Effector memory CD8-positive, alpha-beta T cell (primary cell): Measurements from ENCODE around the gene RASL11A.
"Not testable (repeated sequence)": the region's sequence is repeated elsewhere in the genome, so short reads cannot be mapped to it uniquely, and the experiment has no call there.

Experiments
- ATAC-seq: fragments of 150-1000 bp; cut with Tn5 transposase; replicated peaks from 2 replicates; pipeline ENCODE4 v1.10.0; 2021; ENCODE audit warnings: mild to moderate bottlenecking, moderate library complexity
- DNase-seq, 3 experiments: peaks; one replicate each; pipeline ENCODE4 v3.0.0; 2021
- H3K27ac Mint-ChIP-seq, 2 donors: one replicate each; pipeline ENCODE4 v1.8.0; 2022; ENCODE audit warnings: mild to moderate bottlenecking in 2 of 2, mixed read lengths in 2 of 2, moderate library complexity in 2 of 2
- H3K27me3 Mint-ChIP-seq, 2 donors: one replicate each; pipeline ENCODE4 v1.8.0; 2022; ENCODE audit warnings: mixed read lengths in 2 of 2
- H3K36me3 Mint-ChIP-seq: one replicate; pipeline ENCODE4 v1.8.0; 2022; ENCODE audit warnings: mild to moderate bottlenecking, moderate library complexity, mixed read lengths; ENCODE audit not compliant: insufficient read depth
- H3K4me1 Mint-ChIP-seq, 2 donors: one replicate each; pipeline ENCODE4 v1.8.0; 2022; ENCODE audit warnings: low read depth in 2 of 2, mixed read lengths in 2 of 2
- H3K4me3 Mint-ChIP-seq, 2 donors: one replicate each; pipeline ENCODE4 v1.8.0; 2022; ENCODE audit warnings: mild to moderate bottlenecking in 2 of 2, mixed read lengths in 2 of 2, moderate library complexity in 2 of 2
- H3K9me3 Mint-ChIP-seq, 2 donors: one replicate each; pipeline ENCODE4 v1.8.0; 2022; ENCODE audit warnings: mixed read lengths in 2 of 2
- total RNA-seq, 9 experiments: gene quantifications; one replicate each; lab custom pipeline; 2026; lab: John Stamatoyannopoulos, UW

The RASL11A gene
- 0.23 to 8.3 (median 2.4) reads per million in 9 experiments for total RNA-seq

DNA sequence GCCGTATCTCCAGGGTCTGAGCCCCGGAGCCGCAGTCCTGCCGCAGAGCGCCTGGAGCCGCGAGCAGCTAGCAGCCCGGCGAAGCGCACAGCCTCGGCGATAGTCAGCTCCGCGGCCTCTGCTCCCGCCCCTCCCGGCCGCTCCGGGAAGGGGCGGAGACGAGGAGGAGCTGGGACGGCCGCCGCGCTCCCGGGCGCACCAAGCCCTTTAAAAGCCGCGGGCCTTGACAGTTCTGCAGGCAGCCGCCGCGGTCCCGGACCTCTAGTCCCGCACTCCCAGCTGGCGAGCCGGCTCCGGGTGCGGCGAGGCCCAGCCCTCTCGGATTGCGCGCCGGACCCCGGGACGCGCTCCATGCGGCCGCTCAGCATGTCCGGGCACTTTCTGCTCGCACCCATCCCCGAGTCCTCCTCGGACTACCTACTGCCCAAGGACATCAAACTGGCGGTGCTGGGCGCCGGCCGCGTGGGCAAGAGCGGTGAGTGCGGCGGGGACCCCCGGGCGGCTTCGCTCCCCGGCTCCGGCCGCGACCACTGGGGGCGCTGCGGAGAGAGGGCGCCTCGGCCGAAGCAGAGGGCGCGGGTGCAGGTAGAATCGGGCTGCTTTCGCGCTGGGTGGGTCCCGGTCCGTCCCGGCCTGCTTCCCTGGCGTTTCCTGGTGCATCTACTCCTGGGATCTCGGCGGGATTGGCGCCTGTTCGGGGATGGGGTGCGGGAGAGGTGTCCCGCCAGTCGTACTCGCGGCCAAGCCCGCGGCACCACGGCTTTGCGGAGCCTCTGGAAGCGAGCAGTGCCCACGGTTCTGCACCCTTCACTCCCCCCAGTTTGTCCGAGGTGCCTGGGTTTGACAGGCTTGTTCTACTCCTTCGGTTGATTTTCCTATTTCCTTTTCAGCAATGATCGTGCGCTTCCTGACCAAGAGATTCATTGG lies at the start of gene RASL11A:
TSS of gene RASL11A (plus strand) at position 237 of the 927 bp plus-strand sequence. CDS start at position 352, 115 bp downstream.
- Mint-ChIP-seq H3K4me3 (peak within 1 kb of the TSS; percentile 84 to 85), H3K27ac (peak within 1 kb of the TSS; percentile 59 to 86), H3K27me3 (peaks cover 24 to 34% of the 10 kb centered on the region in 2 donors)

DNA sequence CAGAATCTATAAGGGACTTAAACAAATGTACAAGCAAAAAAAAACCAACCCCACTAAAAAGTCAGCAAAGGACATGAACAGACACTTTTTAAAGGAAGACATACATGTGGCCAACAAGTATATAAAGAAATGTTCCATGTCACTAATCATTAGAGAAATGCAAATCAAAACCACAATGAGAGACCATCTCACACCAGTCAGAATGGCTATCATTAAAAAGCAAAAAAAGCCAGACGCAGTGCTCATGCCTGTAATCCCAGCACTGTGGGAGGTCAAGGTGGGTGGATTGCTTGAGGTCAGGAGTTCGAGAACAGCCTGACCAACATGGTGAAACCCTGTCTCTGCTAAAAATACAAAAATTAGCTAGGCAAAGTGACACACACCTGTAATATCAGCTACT lies 48.5 kb upstream of the RASL11A start:
- H3K4me3 Mint-ChIP-seq, ATAC-seq, H3K9me3 Mint-ChIP-seq, H3K36me3 Mint-ChIP-seq, H3K4me1 Mint-ChIP-seq, DNase-seq, H3K27ac Mint-ChIP-seq: not testable (repeated sequence)
- H3K27me3 Mint-ChIP-seq, result peaks cover 36 to 46% of the 10 kb centered on the region in 2 donors

More for the DNA sequence above, at the start of gene RASL11A:
- DNase-seq (peak; percentile 68 to 75 (median 73)), ATAC-seq (peak; percentile 92)
- H3K36me3 Mint-ChIP-seq, result peaks cover 8% of the 10 kb centered on the region
- peaks cover 9 to 13% of the 10 kb centered on the region in 2 donors for H3K4me1 Mint-ChIP-seq
- no peaks in the 10 kb centered on the region for H3K9me3 Mint-ChIP-seq

DNA sequence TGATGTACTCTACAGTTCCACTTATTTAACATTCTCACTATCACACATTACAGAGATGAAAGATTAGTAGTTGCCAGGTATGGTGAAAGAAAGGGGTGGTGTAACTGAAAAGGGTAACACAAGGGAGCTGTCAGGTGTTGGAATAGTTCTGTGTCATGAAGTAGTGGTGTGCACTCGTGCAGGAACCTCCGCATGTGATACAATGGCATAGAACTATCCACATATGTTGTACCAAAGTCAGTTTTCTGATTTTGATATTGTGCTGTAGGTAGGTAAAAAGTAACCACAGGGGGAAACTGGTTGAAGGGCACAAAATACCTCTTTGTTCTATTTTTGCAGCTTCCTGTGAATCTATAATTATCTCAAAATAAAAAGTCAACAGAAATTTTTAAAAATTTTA lies 43.6 kb upstream of the RASL11A start:
- ATAC-seq, result no peak
- H3K27ac Mint-ChIP-seq, result no peak overlapping the region
- H3K9me3 Mint-ChIP-seq, result peaks cover 0 to 1% of the 10 kb centered on the region in 2 donors
- no peaks in the 10 kb centered on the region for H3K4me1 Mint-ChIP-seq
- H3K27me3 Mint-ChIP-seq, result peaks cover 22 to 40% of the 10 kb centered on the region in 2 donors
- no peaks in the 10 kb centered on the region for H3K36me3 Mint-ChIP-seq
- DNase-seq, result no peak
- no peak overlapping the region for H3K4me3 Mint-ChIP-seq

DNA sequence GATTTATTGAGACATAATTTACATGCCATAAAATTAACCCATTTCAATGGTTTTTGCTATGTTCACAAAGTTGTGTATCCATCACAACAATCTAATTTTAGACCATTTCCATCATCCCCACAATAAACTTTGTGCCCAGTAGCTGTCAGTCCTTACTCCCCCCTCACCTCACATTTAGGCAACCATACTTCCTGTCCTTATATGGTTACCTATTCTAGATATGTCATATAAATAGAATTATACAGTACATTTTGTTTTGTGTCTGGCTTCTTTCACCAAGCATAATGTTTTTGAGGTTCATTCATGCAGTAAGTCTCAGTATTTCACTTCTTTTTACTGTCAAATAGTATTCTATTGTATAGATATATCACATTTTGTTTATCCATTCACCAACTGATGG lies 42.5 kb upstream of the RASL11A start:
- H3K4me3 Mint-ChIP-seq, result no peak overlapping the region
- no peak overlapping the region for H3K27ac Mint-ChIP-seq
- peaks cover 0 to 2% of the 10 kb centered on the region in 2 donors for H3K9me3 Mint-ChIP-seq
- no peaks in the 10 kb centered on the region for H3K36me3 Mint-ChIP-seq
- H3K4me1 Mint-ChIP-seq, result no peaks in the 10 kb centered on the region
- H3K27me3 Mint-ChIP-seq, result peaks cover 17 to 34% of the 10 kb centered on the region in 2 donors
- DNase-seq (no peak), ATAC-seq (no peak)

DNA sequence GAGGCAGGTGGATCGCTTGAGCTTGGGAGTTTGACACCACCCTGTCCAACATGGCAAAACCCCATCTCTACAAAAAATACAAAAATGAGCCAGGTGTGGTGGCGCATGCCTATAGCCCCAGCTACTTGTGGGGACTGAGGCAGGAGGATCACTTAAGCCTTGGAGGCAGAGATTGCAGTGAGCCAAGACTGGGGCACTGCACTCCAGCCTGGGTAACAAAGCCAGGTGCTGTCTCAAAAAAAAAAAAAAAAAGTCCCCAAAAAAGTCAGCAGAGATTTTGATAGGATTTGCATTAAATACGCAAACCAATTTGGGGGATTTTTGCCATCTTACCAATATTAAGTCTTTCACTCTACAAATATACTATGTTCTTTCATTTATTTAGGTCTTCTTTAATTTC lies 41.0 kb upstream of the RASL11A start:
- ATAC-seq, result no peak
- H3K4me1 Mint-ChIP-seq, result no peaks in the 10 kb centered on the region
- H3K4me3 Mint-ChIP-seq, result no peak overlapping the region
- H3K27me3 Mint-ChIP-seq, result peaks cover 10 to 22% of the 10 kb centered on the region in 2 donors
- H3K36me3 Mint-ChIP-seq, result no peaks in the 10 kb centered on the region
- DNase-seq, result no peak
- H3K9me3 Mint-ChIP-seq, result peaks cover 0 to 2% of the 10 kb centered on the region in 2 donors
- no peak overlapping the region for H3K27ac Mint-ChIP-seq

- no peak overlapping the region for H3K27ac Mint-ChIP-seq
- H3K4me3 Mint-ChIP-seq, result no peak overlapping the region
- H3K36me3 Mint-ChIP-seq, result no peaks in the 10 kb centered on the region
- DNase-seq (no peak), ATAC-seq (no peak)
- no peaks in the 10 kb centered on the region for H3K4me1 Mint-ChIP-seq
- H3K9me3 Mint-ChIP-seq, result peaks cover 0 to 2% of the 10 kb centered on the region in 2 donors
- no peaks in the 10 kb centered on the region for H3K27me3 Mint-ChIP-seq
Measured at GRCh38 chr13:27233964-27234363, 36.7 kb upstream of the RASL11A start.

DNA sequence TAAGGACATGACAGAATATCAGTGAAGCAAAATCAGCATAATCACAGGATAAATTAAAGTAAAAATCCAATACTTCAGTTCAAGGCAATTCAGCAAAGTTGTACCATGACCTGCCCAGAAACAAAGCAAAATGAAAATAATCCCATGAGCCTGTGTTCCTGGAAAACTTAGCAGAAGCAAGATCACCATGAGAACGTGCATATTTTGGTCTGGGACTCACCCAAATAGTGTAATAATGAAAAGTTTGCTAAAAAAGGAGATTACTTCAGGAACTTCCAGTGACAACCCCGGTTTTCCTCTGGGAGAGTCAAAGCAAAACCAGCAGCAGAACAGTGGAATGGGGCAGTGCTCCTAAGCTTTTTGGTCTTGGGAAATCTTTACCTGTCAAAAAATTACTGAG lies 34.2 kb upstream of the RASL11A start:
- no peaks in the 10 kb centered on the region for H3K27me3 Mint-ChIP-seq
- DNase-seq, result no peak
- no peak for ATAC-seq
- no peaks in the 10 kb centered on the region for H3K36me3 Mint-ChIP-seq
- H3K9me3 Mint-ChIP-seq, result peaks cover 0 to 2% of the 10 kb centered on the region in 2 donors
- H3K27ac Mint-ChIP-seq, result no peak overlapping the region
- H3K4me1 Mint-ChIP-seq, result no peaks in the 10 kb centered on the region
- no peak overlapping the region for H3K4me3 Mint-ChIP-seq

GRCh38 chr13:27242702-27243101 lies 27.9 kb upstream of the RASL11A start:
- no peaks in the 10 kb centered on the region for H3K4me1 Mint-ChIP-seq
- H3K27ac Mint-ChIP-seq, result no peak overlapping the region
- H3K36me3 Mint-ChIP-seq, result no peaks in the 10 kb centered on the region
- no peaks in the 10 kb centered on the region for H3K27me3 Mint-ChIP-seq
- no peak overlapping the region for H3K4me3 Mint-ChIP-seq
- no peak for ATAC-seq
- H3K9me3 Mint-ChIP-seq, result no peaks in the 10 kb centered on the region
- no peak for DNase-seq

DNA sequence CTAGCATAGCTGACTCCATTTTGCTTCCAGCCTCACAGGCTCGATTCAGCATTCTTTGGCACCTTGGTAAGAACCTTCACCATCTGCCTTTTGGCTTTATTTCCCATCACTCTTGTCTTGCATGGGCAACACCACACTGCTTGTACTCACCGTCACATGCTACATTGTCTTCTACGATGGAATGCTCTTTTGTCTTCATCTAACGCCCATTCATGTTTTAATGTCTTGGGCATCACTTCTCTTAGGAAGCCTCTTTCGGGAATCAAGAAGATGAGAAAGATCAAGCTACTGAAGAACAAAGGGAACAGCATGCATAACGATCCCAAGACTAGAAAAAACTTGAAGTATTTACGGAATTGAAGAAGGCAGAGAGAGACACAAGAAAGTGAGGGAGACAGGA lies 25.0 kb upstream of the RASL11A start:
- H3K27ac Mint-ChIP-seq, result no peak overlapping the region
- ATAC-seq (no peak), DNase-seq (no peak)
- H3K27me3 Mint-ChIP-seq, result no peaks in the 10 kb centered on the region
- H3K9me3 Mint-ChIP-seq, result no peaks in the 10 kb centered on the region
- no peak overlapping the region for H3K4me3 Mint-ChIP-seq
- H3K4me1 Mint-ChIP-seq, result peaks cover 0 to 3% of the 10 kb centered on the region in 2 donors
- H3K36me3 Mint-ChIP-seq, result no peaks in the 10 kb centered on the region

DNA sequence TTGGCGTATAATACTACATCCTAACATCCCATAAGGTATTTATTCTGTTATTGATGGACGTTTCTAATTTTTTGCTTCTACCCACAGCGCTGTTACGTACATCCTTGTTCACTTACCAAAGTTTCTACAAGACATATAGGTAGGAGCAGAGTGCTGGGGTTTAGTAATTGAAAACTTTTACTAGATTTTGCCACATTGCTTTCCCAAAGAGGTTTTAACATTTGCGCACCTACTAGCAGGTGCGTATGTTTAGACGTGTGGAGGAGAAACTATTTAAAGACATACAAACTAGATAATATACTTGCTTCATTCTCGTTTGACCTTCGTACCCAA lies 19.8 kb upstream of the RASL11A start:
- ATAC-seq (peak; percentile 20), DNase-seq (no peak)
- H3K4me3 Mint-ChIP-seq, result peak overlapping the region; percentile 94 to 96
- peak overlapping the region; percentile 100 for H3K27ac Mint-ChIP-seq
- H3K36me3 Mint-ChIP-seq, result peaks cover 45% of the 10 kb centered on the region
- no peaks in the 10 kb centered on the region for H3K9me3 Mint-ChIP-seq
- no peaks in the 10 kb centered on the region for H3K27me3 Mint-ChIP-seq
- peaks cover 30 to 40% of the 10 kb centered on the region in 2 donors for H3K4me1 Mint-ChIP-seq

GRCh38 chr13:27251166-27252091 lies 19.2 kb upstream of the RASL11A start, which contains the start of gene RPL21:
TSS of gene RPL21 (plus strand) at chr13:27251558. CDS start at chr13:27253777, 2,219 bp downstream.
- Mint-ChIP-seq H3K4me3 (peak within 1 kb of the TSS; percentile 94 to 96), H3K36me3 (peaks cover 50% of the 10 kb centered on the region), H3K4me1 (peaks cover 30 to 40% of the 10 kb centered on the region in 2 donors), H3K27ac (peak within 1 kb of the TSS; percentile 100), H3K9me3 (no peaks in the 10 kb centered on the region), H3K27me3 (no peaks in the 10 kb centered on the region)
- ATAC-seq, result peak; percentile 92
- peak; percentile 88 to 97 (median 90) for DNase-seq

DNA sequence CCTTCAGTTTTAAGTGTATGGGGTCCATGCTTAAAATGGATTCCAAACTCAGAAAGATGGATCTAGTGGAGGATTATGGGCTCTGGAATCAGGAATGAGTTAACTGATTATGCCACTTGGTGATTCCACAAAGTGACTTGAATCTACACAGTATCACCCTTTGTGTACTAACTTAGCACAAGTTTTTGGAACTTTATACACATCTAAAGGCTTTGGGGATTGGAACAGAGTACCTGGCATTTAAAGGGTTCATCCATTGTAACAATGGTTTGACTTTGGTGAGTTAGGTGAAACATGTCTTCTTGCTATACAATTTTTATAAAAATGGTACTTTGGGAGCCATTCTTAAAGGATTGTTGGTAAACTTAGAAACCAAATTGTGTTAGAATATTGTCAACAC lies 18.2 kb upstream of the RASL11A start:
- Mint-ChIP-seq H3K4me1 (peaks cover 30 to 40% of the 10 kb centered on the region in 2 donors), H3K4me3 (peak overlapping the region; percentile 94 to 96), H3K36me3 (peaks cover 61% of the 10 kb centered on the region), H3K27me3 (no peaks in the 10 kb centered on the region), H3K9me3 (no peaks in the 10 kb centered on the region), H3K27ac (peak overlapping the region; percentile 100)
- DNase-seq, result no peak
- ATAC-seq, result no peak

DNA sequence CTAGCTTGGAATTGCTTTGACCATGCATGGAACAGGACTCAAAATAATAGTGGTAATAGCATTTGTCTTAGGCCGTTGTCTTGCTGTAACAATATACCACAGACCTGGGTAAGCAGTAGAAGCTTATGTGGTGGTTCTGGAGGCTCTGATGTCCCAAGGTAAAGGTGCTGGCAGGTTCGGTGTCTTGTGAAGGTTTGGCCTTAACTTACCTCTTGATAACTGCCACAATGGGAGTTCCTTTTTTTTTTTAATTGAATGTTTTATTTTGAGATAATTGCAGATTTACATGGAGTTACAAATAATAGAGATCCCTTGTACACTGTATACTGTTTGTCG lies 13.4 kb upstream of the RASL11A start:
- Mint-ChIP-seq H3K4me3 (no peak overlapping the region), H3K36me3 (peaks cover 67% of the 10 kb centered on the region), H3K4me1 (peaks cover 36 to 47% of the 10 kb centered on the region in 2 donors), H3K27me3 (no peaks in the 10 kb centered on the region), H3K9me3 (no peaks in the 10 kb centered on the region), H3K27ac (no peak overlapping the region)
- no peak for DNase-seq
- no peak for ATAC-seq
